Measurements from ENCODE around the gene OAF.

DNA sequence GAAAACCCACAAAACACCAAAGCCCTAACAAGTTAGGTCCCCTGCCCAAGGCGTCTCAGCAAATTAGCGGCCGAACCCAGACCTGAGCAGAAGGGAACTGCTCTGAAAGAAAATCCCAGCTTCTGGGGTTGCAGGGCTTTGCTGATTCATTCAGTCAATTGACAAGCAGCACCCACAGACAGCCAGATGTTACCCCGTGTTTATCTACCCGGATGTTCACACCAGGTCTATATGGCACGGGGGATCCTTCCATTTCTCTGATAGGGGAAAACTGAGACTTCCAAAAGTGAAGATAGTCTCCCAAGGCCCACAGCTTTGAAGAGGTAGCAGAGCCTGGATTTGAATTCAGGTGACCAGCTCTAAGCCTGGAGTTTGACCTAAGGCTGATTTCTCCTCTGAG is 14.0 kb upstream of the OAF start:
- TF ChIP-seq, protein P1, sequence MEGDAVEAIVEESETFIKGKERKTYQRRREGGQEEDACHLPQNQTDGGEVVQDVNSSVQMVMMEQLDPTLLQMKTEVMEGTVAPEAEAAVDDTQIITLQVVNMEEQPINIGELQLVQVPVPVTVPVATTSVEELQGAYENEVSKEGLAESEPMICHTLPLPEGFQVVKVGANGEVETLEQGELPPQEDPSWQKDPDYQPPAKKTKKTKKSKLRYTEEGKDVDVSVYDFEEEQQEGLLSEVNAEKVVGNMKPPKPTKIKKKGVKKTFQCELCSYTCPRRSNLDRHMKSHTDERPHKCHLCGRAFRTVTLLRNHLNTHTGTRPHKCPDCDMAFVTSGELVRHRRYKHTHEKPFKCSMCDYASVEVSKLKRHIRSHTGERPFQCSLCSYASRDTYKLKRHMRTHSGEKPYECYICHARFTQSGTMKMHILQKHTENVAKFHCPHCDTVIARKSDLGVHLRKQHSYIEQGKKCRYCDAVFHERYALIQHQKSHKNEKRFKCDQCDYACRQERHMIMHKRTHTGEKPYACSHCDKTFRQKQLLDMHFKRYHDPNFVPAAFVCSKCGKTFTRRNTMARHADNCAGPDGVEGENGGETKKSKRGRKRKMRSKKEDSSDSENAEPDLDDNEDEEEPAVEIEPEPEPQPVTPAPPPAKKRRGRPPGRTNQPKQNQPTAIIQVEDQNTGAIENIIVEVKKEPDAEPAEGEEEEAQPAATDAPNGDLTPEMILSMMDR (IDR thresholded peaks at IDR 0.05) = no peak
- no peak for TF ChIP-seq EZH2 (IDR thresholded peaks at IDR 0.05; ENCODE audit: borderline replicate concordance, insufficient read depth, low read depth, low read length, poor library complexity, severe bottlenecking)
